ENCODE data around the gene TTC9B.
"Not testable (repeated sequence)": the region's sequence is repeated elsewhere in the genome, so short reads cannot be mapped to it uniquely, and the experiment has no call there.

DNA sequence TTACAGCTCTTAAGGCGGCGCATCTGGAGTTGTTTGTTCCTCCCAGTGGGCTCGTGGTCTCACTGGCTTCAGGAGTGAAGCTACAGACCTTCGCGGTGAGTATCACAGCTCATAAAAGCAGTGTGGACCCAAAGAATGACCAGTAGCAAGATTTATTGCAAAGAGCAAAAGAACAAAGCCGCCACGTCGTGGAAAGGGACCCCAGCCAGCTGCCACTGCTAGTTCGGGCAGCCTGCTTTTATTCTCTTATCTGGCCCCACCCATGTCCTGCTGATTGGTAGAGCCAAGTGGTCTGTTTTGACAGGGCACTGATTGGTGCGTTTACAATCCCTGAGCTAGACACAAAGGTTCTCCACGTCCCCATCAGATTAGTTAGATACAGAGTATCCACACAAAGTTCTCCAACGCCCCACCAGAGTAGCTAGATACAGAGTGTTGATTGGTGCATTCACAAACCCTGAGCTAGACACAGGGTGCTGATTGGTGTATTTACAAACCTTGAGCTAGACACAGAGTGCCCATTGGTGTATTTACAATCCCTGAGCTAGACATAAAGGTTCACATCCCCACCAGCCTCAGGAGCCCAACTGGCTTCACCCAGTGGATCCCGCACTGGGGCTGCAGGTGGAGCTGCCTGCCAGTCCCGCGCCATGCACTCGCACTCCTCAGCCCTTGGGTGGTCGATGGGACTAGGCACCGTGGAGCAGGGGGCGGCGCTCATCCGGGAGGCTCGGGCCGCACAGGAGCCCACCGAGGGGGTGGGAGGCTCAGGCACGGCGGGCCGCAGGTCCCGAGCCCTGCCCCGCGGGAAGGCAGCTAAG is 48.5 kb downstream of the TTC9B start:
- TF ChIP-seq EZH2 (IDR thresholded peaks at IDR 0.05; ENCODE audit: low read depth, low read length, severe bottlenecking); SP4 (IDR thresholded peaks at IDR 0.05; ENCODE audit: low read length): not testable (repeated sequence)
- TF ChIP-seq, protein P1, sequence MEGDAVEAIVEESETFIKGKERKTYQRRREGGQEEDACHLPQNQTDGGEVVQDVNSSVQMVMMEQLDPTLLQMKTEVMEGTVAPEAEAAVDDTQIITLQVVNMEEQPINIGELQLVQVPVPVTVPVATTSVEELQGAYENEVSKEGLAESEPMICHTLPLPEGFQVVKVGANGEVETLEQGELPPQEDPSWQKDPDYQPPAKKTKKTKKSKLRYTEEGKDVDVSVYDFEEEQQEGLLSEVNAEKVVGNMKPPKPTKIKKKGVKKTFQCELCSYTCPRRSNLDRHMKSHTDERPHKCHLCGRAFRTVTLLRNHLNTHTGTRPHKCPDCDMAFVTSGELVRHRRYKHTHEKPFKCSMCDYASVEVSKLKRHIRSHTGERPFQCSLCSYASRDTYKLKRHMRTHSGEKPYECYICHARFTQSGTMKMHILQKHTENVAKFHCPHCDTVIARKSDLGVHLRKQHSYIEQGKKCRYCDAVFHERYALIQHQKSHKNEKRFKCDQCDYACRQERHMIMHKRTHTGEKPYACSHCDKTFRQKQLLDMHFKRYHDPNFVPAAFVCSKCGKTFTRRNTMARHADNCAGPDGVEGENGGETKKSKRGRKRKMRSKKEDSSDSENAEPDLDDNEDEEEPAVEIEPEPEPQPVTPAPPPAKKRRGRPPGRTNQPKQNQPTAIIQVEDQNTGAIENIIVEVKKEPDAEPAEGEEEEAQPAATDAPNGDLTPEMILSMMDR (IDR thresholded peaks at IDR 0.05; ENCODE audit: control extremely low read depth in 1 of 3, insufficient read depth in 1 of 3, low read depth in 1 of 3, low read length in 3 of 3), result not testable (repeated sequence)

Data from H1 (cell line).